Stimulated activated CD8-positive, alpha-beta memory T cell treated with anti-CD3 and anti-CD28 coated beads, Interleukin-15, amount 100 ng/mL, for 1 hour (primary cell): Measurements from ENCODE around the gene ESRRA.
A peak's percentile ranks its signal among the peaks of the same experiment; 100 is the strongest.

Experiments used
- DNase-seq: peaks from one replicate; pipeline ENCODE4 v3.0.0-alpha.2; 2020; ENCODE audit warnings: low read depth

Gene ESRRA

DNA sequence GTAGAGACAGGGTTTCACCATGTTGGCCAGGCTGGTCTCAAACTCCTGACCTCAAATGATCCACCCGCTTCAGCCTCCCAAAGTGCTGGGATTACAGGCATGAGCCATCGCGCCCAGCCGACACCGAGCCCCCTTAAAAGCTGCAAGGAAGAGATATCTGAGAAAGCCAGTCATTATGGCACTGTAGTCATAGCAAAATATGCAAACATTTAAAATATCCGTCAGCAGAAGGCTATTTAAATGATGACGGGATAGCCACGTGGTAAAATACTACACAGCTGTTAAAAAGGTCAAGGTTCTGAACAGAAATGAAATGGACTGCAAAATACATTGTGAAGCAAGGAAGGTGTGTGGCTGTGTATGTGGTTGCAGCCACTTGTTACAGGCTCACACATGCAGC, 28.2 kb downstream of the ESRRA start:
- no peak for DNase-seq

DNA sequence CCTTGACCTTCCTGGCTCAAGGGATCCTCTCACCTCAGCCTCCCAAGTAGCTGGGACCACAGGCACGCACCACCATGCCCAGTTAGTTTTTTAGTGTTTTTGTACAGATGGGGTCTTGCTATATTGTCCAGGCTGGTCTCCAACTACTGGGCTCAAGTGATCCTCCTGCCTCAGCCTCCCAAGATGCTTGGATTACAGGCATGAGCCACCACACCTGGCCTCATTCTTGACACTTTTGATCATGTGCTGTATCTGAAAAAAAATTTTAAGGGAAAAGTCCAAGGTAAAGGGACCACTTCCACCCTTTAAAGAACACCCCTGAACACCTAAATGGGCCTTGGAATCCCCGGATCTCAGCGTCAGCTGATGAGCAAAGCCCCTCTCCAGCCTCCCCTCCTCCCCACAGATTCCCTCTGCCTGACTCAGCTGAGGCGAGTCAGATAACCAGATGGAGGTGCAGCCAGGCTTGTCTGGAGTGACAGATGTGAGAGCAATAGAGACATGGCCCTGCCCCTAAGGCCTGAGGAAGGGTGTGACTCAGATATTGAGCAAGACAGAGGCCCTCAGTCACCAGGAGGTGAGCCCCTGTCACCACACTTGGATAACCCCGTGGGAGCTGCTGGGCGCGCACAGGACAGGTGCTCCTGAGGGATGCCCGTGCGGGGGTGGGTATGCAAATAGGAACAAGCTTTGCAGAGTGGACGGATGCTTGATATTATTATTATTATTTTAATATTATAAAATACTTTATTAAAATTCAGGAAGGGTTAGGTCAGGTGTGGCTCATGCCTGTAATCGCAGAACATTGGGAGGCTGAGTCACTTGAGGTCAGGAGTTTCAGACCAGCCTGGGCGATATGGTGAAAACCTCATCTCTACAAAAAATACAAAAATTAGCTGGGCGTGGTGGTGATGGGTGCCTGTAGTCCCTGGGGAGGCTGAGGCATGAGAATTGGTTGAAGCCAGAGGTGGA, 29.7 kb downstream of the ESRRA start:
- DNase-seq, result no peak

DNA sequence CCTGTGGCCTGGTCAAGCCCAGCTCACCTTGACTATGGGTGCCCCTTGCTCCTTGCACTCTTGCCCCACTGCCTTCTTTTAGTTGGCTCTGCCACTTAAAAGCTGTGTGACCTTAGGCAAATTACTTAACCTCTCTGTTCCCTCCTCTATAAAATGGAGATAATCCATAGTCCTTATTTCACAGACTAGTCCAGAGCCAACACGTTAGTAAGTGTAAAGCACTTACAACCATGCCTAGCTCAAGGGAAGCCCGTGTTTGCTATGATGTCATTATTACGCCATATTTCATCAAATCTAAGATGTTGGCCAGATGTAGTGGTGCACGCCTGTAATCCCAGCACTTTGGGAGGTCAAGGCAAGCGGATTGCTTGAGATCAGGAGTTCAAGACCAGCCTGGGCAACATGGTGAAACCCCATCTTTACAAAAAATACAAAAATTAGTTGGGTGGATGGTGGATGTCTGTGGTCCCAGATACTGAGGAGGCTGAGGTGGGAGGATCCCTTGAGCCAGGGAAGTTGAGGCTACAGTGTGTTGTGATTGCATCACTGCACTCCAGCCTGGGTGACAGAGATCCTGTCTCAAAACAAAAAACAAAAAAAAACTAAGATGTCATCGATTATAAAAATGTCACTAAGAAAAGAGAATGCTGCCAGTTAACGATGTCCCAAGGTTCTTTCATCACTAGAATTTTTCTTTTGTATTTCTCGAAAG, 32.4 kb downstream of the ESRRA start:
- no peak for DNase-seq

DNA sequence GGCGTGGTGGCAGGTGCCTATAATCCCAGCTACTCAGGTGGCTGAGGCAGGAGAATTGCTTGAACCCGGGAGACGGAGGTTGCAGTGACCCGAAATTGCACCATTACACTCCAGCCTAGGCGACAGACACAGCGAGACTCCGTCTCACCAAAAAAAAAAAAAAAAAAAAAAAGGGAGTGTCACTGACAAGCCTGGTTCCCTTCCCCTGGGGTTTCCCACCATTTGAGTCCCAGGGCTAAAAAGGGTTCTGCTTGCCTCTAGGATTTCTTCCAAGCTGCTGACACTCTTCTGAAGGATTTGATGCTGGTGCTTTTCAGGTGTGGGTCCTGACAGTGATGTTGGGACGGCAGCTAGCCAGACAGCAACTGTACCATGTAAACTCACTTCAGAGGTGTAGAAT, 33.4 kb downstream of the ESRRA start:
- DNase-seq, result no peak

DNA sequence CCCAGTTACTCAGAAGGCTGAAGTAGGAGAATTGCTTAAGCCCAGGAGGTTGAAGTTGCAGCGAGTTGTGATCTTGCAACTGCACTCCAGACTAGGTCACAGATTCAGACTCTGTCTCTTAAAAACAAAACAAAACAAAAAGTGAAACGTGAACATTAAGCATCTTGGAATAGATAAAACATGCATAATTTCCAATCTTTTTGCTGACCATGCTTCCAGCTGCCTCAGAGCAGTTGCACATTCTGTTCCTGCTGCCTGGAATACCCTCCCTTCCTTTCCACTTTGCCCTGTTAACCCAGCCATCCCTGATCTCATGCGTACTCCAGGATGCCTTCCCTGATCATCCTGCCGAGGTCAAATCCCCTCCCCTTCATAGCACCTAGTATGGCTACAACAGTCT, 34.0 kb downstream of the ESRRA start:
- DNase-seq, result no peak

DNA sequence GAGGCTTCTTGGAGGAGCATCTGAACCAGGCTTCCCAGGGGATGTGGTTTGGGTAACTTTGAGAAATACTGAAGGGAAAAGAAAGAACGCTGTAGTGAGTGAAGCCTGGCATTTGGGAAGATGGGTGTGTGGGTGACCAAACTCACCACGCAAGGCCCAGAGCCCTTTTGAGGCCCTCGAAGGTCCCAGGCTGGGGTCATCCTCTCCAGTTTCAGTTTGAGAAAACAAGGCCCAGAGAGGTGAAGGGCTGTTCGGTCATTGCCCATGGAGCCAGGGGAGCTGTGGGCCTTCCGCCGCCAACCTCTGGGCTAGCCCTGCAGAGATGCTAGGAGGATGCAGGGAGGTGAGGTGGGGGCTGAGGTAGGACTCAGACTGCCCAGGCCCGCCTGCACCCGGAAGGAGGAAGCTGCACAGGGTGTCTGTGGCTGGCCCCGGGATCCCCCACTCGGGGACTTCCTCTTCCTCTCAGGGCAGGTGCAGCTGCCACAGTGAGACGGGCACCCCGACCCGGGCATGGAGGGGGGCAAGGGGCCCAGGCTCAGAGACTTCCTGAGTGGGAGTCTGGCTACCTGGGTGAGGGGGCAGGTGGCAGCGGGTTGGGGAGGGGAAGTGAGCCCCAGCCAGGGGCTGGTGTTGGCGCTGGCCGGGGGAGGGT, 34.6 kb downstream of the ESRRA start, which contains the start of gene CCDC88B:
Gene CCDC88B, plus strand, starts transcription at position 451 of the 655 bp plus-strand sequence. Its CDS starts 63 bp downstream, at position 514.
- peak; percentile 69 for DNase-seq

DNA sequence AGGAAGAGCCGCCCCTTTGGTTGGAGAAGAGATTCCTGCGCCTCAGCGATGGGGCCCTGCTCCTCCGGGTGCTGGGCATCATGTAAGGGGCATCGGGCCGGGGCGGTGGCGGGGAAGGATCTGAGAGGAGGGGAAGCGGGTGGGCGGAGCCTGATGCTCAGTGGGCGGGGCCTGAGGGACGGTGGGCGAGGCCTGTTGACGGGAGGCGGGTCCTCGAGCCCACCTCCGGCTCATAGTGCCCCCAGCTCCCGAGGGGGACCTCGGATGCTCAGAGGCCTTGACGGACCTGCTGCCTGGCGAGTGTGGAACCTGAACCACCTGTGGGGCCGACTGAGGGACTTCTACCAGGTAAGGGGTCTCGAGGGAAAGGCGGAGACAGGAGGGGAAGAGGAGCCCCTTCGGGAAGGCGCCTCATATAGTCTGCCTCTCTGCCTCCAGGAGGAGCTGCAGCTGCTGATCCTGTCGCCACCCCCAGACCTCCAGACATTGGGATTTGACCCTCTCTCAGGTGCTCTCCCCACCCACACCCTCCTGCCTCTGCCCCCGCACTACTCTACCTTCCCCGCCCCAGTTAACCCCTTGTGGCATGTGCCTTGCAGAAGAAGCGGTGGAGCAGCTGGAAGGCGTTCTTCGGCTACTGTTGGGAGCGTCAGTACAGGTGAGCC, 35.5 kb downstream of the ESRRA start:
- peak; percentile 76 for DNase-seq

DNA sequence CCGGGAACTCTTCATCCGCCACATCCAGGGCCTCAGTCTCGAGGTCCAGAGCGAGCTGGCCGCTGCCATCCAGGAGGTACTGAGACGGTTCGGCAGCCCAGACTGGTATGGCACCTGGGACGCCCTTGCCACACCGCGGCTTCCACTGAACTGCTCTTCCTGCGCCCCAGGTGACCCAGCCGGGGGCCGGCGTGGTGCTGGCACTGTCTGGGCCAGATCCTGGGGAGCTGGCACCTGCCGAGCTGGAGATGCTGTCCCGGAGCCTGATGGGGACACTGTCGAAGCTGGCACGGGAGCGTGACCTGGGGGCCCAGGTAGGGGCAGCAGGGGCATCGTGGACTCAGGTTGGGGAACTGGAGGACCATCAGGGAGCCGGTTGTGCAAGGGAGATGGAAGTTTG, 36.1 kb downstream of the ESRRA start:
- DNase-seq, result no peak

DNA sequence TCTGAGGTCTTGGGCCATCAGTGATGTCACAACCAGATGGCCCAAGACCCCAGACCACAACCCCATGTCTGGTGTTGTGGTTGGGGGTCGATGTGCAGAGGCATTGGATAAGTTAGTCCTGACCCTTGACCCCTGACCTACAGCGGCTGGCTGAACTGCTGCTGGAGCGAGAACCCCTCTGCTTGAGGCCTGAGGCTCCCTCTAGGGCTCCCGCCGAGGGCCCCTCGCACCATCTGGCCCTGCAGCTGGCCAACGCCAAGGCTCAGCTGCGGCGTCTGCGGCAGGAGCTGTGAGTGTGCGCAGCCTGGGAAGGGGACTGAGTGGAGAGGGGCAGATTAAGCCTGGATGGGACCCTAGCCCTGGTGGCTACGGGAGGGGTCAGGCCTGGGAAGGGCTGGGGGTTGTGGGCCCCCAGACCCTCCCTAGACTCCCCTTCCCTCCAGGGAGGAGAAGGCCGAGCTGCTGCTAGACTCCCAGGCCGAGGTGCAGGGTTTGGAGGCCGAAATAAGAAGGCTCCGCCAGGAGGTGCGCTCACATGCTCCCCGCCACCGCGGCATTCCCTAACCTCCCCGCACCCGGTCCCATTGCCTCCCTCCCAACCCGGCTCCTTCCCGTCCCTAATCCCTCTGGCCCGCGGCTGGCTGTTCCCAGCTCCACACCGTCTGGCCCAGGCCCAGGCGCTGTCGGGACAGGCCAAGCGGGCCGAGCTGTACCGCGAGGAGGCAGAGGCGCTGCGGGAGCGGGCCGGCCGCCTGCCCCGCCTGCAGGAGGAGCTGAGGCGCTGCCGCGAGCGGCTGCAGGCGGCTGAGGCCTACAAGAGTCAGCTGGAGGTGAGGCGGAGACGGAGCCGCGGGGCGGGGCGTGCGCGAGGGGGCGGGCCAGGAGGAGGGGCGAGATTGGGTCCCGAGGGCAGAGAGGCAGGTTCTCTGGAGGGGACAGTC, 36.8 kb downstream of the ESRRA start:
- DNase-seq, result peak; percentile 82

DNA sequence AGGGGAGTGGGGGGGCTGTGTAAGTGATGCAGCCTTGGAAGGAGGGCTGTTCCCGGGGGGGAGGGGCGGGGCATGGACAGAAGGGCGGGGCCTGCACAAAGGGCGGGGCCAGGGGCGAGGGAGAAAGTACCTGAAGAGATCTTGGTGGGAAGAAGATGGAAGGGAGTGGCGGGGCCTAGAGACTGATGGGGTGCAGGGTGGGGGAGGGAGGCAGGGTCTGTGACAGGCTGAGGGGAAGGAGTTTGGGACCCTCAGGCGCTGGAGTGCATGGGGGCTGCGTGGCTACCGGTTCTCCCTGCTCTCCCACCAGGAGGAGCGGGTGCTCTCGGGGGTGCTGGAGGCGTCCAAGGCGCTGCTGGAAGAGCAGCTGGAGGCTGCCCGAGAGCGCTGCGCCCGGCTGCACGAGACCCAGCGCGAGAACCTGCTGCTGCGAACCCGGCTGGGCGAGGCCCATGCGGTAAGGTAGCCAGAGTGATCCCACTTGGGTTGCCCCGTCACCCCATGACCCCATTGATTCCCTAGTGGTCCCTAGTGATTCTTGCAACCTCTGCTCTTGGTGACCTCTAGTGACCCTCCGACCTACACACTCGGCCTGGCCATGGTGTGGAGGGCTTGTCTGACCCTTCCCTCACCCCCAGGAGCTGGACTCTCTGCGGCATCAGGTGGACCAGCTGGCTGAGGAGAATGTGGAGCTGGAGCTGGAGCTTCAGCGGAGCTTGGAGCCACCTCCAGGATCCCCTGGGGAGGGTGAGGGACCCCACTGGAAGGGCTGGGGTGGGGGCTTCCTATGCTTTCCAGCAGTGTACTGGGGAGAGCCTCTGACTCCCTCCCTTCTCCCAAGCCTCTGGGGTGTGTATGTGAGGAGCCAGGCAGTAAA, 37.8 kb downstream of the ESRRA start:
- DNase-seq, result no peak

DNA sequence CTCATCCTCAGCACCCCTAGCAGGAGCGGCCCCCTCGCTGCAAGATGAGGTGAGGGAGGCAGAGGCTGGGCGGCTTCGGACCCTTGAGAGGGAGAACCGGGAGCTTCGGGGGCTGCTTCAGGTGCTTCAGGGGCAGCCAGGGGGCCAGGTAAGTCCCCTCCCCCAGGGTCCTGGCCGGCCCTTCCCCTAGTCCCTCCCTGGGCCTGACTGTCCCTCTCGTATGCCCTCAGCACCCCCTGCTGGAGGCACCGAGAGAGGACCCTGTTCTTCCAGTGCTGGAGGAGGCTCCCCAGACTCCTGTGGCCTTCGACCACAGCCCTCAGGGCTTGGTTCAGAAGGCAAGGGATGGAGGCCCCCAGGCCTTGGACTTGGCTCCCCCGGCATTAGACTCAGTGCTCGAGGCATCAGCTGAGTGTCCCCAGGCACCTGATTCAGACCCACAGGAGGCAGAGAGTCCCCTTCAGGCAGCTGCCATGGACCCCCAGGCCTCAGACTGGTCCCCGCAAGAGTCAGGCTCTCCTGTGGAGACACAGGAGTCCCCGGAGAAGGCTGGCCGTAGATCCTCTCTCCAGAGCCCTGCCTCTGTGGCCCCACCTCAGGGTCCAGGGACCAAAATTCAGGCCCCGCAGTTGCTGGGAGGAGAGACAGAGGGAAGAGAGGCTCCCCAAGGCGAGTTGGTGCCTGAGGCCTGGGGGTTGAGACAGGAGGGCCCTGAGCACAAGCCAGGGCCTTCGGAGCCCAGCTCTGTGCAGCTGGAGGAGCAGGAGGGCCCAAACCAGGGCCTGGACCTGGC, 38.6 kb downstream of the ESRRA start:
- no peak for DNase-seq

DNA sequence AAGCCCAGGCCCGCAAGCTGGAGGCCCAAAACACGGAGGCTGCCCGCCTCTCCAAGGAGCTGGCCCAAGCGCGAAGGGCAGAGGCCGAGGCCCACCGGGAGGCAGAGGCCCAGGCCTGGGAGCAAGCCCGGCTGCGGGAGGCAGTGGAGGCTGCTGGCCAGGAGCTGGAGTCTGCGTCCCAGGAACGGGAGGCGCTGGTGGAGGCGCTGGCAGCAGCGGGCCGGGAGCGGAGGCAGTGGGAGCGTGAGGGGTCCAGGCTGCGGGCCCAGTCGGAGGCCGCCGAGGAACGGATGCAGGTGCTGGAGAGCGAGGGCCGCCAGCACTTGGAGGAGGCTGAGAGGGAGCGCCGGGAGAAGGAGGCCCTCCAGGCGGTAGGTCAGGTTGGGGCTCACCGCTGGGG, 39.5 kb downstream of the ESRRA start:
- DNase-seq, result no peak

DNA sequence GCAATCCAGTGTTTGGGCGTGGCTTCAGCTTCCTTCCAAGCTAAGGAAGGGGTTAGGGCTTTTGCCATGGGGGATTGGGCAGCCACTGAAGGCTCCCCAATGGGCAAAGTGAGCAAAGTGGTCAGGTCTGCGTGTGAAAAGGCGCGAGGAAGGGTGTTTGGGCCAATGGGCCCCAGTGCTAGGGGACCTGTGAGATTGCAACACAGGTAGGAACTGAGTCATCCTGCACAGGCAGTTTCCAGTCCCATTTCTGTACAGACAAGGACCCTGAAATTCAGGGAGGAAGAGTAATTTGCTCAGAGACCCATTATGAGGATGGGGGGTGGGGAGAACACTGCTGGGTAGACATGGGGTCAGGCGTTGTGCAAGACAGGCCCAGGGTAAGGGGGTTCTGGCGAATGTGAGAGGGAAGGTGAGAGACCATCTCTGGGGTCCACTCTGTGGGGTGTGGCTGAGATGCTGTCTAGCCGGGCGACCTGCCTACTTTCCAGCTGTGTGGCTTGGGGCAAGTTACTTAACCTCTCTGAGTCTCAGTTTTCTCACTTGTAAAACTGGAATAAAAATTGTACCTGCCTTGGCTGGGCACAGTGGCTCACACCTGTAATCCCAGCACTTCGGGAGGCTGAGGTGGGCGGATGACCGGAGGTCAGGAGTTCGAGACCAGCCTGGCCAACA, 42.0 kb downstream of the ESRRA start:
- no peak for DNase-seq

DNA sequence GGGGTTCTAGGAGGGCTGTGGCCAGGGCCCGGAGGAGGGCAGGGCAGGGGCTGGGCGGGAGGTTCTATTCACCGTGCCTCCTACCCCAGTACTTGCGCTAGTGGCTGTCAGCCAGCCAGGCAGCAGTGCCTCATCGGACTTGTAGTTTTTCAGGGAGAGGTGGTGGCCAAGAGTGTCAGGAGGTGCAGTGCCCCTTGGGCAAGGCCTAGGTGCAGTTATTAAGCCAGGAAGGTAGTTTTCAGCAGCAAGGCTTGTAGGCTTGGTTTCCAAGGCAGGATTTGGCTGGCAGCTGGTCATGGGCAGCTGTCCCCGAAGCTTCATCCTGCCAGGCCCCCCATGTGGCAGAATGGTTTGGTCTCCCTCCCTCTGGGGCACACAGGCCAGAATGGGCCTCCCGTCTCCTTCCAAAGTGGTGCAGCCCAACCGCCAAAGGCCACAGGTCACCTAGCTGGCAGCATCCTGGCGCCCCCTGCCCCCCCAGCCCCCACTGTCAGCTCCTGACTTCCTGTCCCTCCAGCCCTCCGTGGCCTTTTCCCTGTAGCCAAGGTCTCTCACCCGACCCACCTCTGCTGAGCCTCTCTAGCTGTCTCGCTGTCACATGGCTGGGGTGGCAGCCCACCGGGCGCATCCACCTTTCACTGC, 43.2 kb downstream of the ESRRA start:
- no peak for DNase-seq

DNA sequence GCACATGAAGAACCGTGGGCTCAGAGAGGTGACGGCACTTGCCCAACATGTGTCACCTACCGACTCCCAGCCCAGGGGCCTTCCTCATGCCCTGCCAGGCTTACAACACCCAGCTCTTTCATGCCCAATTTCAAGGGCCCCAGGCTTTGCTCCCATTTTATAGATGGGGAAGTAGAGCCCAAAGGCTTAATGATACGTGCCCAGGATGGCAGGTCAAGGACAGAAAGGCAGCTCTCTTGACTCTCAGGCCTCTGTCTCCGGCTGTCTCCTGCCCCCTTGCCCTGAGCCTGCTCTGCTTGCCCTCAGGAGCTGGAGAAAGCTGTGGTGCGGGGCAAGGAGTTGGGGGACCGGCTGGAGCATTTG, 43.7 kb downstream of the ESRRA start:
- DNase-seq, result no peak

DNA sequence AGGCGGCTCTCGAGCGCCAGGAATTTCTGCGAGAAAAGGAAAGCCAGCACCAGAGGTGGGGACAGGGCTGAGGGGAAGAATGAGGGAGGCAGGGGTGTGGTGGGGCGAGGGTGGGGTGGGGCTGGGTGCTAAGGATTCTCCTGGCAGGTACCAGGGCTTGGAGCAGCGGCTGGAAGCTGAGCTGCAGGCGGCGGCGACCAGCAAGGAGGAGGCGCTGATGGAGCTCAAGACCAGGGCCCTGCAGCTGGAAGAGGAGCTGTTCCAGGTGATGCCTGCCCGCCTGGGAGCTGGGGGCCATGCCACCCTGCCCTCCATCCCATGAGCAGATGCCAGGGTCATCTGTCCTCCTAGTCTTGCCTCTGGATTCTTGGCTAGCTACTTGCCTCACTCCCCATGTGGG, 44.1 kb downstream of the ESRRA start:
- DNase-seq, result no peak

DNA sequence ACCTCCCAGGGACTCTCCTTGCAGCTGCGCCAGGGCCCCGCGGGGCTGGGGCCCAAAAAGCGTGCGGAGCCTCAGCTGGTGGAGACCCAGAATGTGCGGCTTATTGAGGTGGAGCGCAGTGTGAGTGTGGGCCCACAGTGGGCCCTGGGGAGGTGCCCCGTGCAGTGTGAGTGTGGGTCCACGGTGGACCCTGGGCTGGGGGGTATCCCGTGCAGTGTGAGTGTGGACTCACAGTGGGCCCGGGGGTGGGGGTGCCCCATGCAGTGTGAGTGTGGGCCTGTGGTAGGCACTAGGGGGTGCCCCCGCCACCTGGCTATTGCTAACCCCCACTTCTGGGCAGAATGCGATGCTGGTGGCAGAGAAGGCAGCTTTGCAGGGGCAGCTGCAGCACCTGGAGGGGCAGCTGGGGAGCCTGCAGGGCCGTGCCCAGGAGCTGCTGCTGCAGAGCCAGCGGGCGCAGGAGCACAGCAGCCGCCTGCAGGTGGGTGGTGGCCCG, 45.9 kb downstream of the ESRRA start:
- DNase-seq, result no peak
